Naive B cell (primary cell): ENCODE results near the gene CASTOR1. TPM values are rescaled to one million over a fixed set of nuclear protein-coding genes. Genes with fewer than 3 reads are reported as not detected.
A peak's percentile ranks its signal among the peaks of the same experiment; 100 is the strongest.

Experiments
- ATAC-seq, 2 donors: fragments of 150-1000 bp; cut with Tn5 transposase; 2 replicates each; pipeline ENCODE4 v1.10.0; 2021; ENCODE audit warnings: low read depth in 2 of 2, mild to moderate bottlenecking in 2 of 2, moderate library complexity in 2 of 2
- DNase-seq: peaks from one replicate; pipeline ENCODE4 v3.0.0; 2022
- H3K27ac Mint-ChIP-seq, 6 donors: one replicate each; pipeline ENCODE4 v1.8.0; 2020 to 2022; ENCODE audit warnings: mild to moderate bottlenecking in 6 of 6, mixed read lengths in 6 of 6, moderate library complexity in 5 of 6, inconsistent platforms in 2 of 6
- H3K27me3 Mint-ChIP-seq, 3 donors: one replicate each; pipeline ENCODE4 v1.8.0; 2021 to 2022; ENCODE audit warnings: mixed read lengths in 3 of 3, mild to moderate bottlenecking in 1 of 3
- H3K36me3 Mint-ChIP-seq, 2 donors: one replicate each; pipeline ENCODE4 v1.8.0; 2020 to 2022; ENCODE audit warnings: mixed read lengths in 2 of 2, inconsistent platforms in 1 of 2, mild to moderate bottlenecking in 1 of 2
- H3K4me1 Mint-ChIP-seq, 3 donors: one replicate each; pipeline ENCODE4 v1.8.0; 2020 to 2022; ENCODE audit warnings: mixed read lengths in 3 of 3, inconsistent platforms in 1 of 3, mild to moderate bottlenecking in 1 of 3, moderate library complexity in 1 of 3
- H3K4me3 Mint-ChIP-seq, 8 donors: one replicate each; pipeline ENCODE4 v1.8.0; 2020 to 2022; ENCODE audit warnings: mild to moderate bottlenecking in 8 of 8, mixed read lengths in 8 of 8, moderate library complexity in 8 of 8, inconsistent platforms in 2 of 8
- H3K9me3 Mint-ChIP-seq, 7 donors: one replicate each; pipeline ENCODE4 v1.8.0; 2020 to 2022; ENCODE audit warnings: mixed read lengths in 7 of 7, mild to moderate bottlenecking in 5 of 7, inconsistent platforms in 2 of 7, moderate library complexity in 1 of 7
- polyA plus RNA-seq, 6 donors: library from polyadenylated mRNA; unstranded; fragments of 300-500 nt; fragmentation: Illumina TruSeq; gene quantifications; one replicate each; pipeline ENCODE4 v1.2.3, GENCODE V29; 2021; ENCODE audit warnings: low read depth in 6 of 6

CASTOR1 gene
- polyA plus RNA-seq, 6 donors from 2014 or later = 11.0 to 18.5 (median 14.7) TPM; not detected in 1

DNA sequence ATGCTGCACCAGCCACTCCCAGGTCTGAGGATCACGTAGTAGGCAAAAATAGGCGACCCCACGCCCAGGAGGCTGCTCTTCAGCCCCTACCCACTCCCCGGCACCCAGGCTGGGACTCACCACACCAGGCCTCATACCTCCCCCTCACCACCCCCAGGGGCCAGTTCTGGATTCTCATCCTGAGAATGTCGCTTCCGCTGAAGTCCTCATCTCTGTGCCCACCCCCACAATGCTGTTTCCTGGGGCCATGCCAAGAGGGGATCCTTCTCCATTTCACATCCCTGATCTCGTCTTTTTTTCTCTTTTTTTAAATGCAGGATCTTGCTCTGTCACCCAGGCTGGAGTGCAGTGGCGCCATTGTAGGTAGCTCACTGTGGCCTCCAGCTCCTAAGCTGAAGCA lies 21.0 kb downstream of the CASTOR1 start:
- no peaks in the 10 kb centered on the region for H3K9me3 Mint-ChIP-seq
- DNase-seq (no peak), ATAC-seq (no peak)
- peaks cover 22 to 36% (median 23%) of the 10 kb centered on the region in 3 donors for H3K4me1 Mint-ChIP-seq
- H3K36me3 Mint-ChIP-seq = no peaks in the 10 kb centered on the region
- peak overlapping the region in 5 of 6 donors; percentile 66 to 95 (median 85) for H3K27ac Mint-ChIP-seq
- peak overlapping the region in 7 of 8 donors; percentile 66 to 86 (median 74) for H3K4me3 Mint-ChIP-seq
- no peaks in the 10 kb centered on the region for H3K27me3 Mint-ChIP-seq

GRCh38 chr22:30267382-30268302 lies 21.7 kb downstream of the CASTOR1 start:
- Mint-ChIP-seq H3K4me3 (peak overlapping the region; percentile 82 to 96 (median 94)), H3K27me3 (no peaks in the 10 kb centered on the region), H3K27ac (peak overlapping the region; percentile 90 to 99 (median 97)), H3K36me3 (no peaks in the 10 kb centered on the region), H3K4me1 (peaks cover 24 to 42% (median 29%) of the 10 kb centered on the region in 3 donors), H3K9me3 (no peaks in the 10 kb centered on the region)
- DNase-seq = peak; percentile 41
- ATAC-seq = no peak

DNA sequence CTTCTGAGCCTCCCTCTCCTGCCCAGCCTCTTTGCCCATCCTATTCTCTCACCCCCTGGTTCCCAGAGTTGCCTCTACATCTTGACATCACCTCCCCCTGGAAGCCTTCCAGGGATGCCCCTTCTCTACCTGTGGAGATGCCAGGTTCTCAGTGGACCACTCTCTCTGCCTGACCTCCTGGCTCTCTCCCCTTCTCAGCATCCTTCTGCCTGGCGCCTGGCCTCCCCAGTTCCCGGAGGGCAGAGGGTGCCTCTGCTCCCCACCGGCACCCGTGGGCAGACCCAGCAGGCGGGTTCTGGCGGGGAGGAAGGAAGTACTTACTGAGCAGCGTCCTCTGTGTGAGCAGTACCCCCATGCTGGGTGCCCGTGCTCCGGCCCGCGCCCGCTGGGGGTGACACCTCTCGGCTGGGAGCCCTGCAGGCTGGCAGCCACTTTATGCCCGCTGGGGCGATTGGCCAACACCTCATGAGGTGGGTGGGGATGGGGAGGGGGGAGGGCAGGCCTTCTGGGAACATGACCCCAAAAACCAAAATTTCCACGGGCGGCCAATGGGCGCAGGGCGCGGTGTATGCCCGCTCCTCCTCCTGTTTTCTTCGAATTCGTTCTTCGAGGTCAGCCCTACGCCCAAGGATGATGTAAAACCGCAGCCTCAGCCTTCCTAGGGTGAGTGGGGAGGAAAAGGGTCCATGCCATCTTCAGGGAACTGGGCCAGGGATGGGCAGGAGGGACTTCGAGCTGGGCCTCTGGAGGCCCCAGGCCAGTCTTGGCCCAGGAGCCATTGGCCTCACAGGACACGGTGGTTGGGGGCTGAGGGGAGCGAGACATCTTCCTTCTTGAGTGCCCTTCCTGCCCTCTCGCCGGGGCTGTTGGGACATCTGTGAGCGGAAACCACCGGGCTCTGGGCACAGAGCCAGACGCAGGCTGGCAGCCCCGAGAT lies 22.6 kb downstream of the CASTOR1 start, which contains the start of gene OSM:
TSS of gene OSM (minus strand) at position 407 of the 937 bp plus-strand sequence. CDS start at position 355, 52 bp downstream.
- no peaks in the 10 kb centered on the region for H3K36me3 Mint-ChIP-seq
- DNase-seq = peak; percentile 72
- ATAC-seq = peak; percentile 36 to 40
- H3K27ac Mint-ChIP-seq = peak within 1 kb of the TSS; percentile 95 to 100 (median 100)
- peak within 1 kb of the TSS; percentile 82 to 96 (median 94) for H3K4me3 Mint-ChIP-seq
- no peaks in the 10 kb centered on the region for H3K27me3 Mint-ChIP-seq
- no peaks in the 10 kb centered on the region for H3K9me3 Mint-ChIP-seq
- peaks cover 24 to 42% (median 33%) of the 10 kb centered on the region in 3 donors for H3K4me1 Mint-ChIP-seq

DNA sequence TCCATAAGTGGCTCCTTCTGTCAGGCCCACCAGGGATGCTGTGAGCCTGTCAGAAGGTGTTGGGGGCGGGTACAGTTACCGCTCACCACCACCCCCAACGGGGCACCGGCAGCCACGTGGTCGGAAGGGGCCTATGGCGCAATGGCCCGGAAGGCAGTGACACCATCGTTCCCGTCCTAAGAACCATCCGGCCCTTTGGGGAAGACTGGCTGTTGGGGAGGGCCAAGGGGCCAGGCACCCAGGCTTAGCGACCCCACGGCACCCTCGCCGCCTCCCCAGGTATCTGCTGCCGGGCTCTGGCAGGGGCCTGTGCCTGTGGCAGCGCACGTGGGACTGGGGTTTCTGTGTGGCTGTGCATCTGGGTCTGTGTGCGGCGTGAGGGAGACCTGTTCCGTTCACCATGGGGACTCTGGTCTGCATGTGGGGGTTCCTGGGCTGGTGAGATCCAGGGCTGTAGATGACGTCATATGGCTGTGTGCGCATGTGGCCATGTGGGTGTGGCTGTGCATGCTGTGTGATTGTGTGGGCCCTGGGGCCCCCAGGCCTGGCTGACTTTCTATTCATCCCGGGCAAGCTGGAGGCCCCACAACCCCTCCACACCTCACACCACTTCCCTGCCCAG lies 23.4 kb downstream of the CASTOR1 start:
- Mint-ChIP-seq H3K4me3 (peak overlapping the region; percentile 82 to 96 (median 94)), H3K4me1 (peaks cover 24 to 42% (median 33%) of the 10 kb centered on the region in 3 donors)

DNA sequence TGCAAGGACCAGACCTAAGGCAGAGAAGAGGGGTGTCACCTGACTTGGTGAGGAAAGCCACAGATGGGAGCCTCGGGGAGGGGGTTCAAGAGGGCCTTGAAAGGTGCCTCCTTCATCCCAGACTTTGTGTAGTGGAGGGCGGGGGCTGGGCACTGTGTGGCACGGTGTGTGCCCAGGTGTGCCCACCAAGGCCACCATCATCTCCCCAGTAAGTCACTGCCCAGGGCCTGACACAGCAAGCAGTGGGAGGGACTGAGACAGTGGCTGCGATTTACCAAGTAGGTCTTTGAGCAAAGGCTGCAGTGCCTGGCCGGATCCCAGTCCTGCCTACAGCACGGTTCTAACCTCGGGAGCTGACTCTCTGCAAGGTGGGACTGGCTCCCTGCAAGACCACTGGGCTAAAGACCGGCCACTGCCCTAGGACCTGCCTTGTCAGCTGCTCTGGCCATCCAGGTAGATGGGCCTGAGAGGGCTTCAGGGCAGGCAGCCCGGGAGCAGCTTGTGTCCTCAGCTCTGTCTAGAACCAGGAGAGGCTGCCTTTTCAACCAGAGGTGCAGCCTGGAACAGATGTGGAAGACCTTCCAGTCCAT lies 24.1 kb downstream of the CASTOR1 start:
- no peaks in the 10 kb centered on the region for H3K9me3 Mint-ChIP-seq
- H3K27ac Mint-ChIP-seq = peak overlapping the region; percentile 75 to 100 (median 98)
- H3K36me3 Mint-ChIP-seq = no peaks in the 10 kb centered on the region
- DNase-seq (no peak), ATAC-seq (no peak)
- H3K4me3 Mint-ChIP-seq = peak overlapping the region; percentile 82 to 96 (median 94)
- H3K4me1 Mint-ChIP-seq = peaks cover 24 to 42% (median 33%) of the 10 kb centered on the region in 3 donors
- H3K27me3 Mint-ChIP-seq = peaks cover 0 to 5% (median 0%) of the 10 kb centered on the region in 3 donors

More for the DNA sequence above, 23.4 kb downstream of the CASTOR1 start:
- ATAC-seq (peak; percentile 77 to 78), DNase-seq (peak; percentile 87)
- H3K27ac Mint-ChIP-seq = peak overlapping the region; percentile 95 to 100 (median 100)
- H3K36me3 Mint-ChIP-seq = no peaks in the 10 kb centered on the region
- H3K27me3 Mint-ChIP-seq = no peaks in the 10 kb centered on the region
- H3K9me3 Mint-ChIP-seq = no peaks in the 10 kb centered on the region

DNA sequence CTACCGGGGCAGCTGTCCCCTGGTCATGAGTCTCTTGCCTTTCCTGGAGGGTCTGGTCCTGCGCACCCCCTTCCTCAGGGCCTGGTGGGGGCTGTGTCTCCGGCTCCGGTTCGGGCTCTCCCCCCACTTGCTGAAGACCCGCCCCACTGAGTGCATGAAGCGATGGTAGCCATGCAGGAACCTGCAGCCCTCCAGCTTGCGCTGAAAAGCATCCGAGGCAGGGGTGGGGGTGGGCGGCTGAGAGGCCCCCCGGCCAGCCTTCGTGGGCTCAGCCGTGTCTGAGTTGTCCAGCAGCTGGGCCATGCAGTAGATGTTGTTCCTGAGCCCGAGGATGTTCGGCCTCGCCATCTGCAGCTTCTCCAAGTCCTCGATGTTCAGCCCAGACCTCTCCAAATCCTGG lies 25.4 kb downstream of the CASTOR1 start:
- Mint-ChIP-seq H3K4me3 (no peak overlapping the region), H3K27ac (no peak overlapping the region), H3K4me1 (peaks cover 24 to 42% (median 33%) of the 10 kb centered on the region in 3 donors), H3K27me3 (peaks cover 0 to 9% (median 8%) of the 10 kb centered on the region in 3 donors), H3K36me3 (no peaks in the 10 kb centered on the region), H3K9me3 (no peaks in the 10 kb centered on the region)
- ATAC-seq (no peak), DNase-seq (no peak)

DNA sequence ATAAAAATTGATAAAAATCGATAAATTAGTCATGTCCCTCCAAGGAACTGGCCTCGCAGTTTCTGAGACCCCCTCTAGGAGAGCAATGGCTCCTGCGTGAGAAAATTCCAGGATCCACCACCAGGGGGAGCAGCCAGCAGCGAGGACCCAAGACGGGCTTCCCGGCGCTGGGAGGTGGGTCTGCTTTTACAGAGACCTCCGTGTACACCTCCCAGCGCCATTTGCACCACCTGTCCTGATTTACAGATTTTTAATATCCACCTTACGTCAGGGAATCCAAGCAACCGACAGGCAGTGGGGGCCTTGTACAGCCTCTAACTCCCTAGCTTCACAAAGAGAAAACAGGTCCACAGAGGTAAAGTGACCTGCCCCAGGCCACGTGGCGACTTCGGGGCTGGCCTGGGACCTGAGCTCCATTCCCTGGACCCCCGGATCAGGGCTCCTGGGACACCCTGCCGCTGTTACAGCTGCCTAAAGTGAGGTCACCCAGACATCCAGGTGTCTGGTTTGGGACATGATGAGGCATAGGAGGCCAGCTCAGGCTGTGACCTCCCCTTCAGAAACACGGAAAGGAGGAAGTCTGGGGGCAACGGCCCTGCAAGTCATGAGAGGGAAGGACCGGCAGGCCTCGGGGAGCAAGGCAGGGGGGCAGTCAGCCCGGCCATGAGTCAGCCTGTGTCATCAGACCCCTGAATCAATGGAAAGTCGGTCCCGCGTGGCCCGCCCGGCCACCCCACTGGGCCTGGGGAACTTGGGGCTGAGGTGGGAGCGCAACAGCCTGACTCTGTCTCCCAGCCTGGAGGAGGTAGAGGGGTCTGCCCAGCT lies 26.2 kb downstream of the CASTOR1 start:
- H3K27ac Mint-ChIP-seq = peak overlapping the region in 5 of 6 donors; percentile 56 to 82 (median 57)
- peak; percentile 72 for DNase-seq
- H3K4me1 Mint-ChIP-seq = peaks cover 19 to 36% (median 29%) of the 10 kb centered on the region in 3 donors
- ATAC-seq = no peak
- peaks cover 0 to 11% (median 8%) of the 10 kb centered on the region in 3 donors for H3K27me3 Mint-ChIP-seq
- no peaks in the 10 kb centered on the region for H3K36me3 Mint-ChIP-seq
- no peaks in the 10 kb centered on the region for H3K9me3 Mint-ChIP-seq
- peak overlapping the region; percentile 22 to 86 (median 68) for H3K4me3 Mint-ChIP-seq

GRCh38 chr22:30262112-30262511 lies 27.2 kb downstream of the CASTOR1 start:
- H3K9me3 Mint-ChIP-seq = no peaks in the 10 kb centered on the region

GRCh38 chr22:30261134-30261533 lies 28.2 kb downstream of the CASTOR1 start:
- Mint-ChIP-seq H3K4me3 (peak overlapping the region in 1 of 8 donors; percentile 21), H3K9me3 (no peaks in the 10 kb centered on the region), H3K27ac (no peak overlapping the region), H3K4me1 (peaks cover 14 to 20% (median 14%) of the 10 kb centered on the region in 3 donors), H3K36me3 (no peaks in the 10 kb centered on the region), H3K27me3 (peaks cover 0 to 18% (median 14%) of the 10 kb centered on the region in 3 donors)
- DNase-seq (no peak), ATAC-seq (no peak)

More at GRCh38 chr22:30262112-30262511, 27.2 kb downstream of the CASTOR1 start:
- no peak for ATAC-seq
- H3K27ac Mint-ChIP-seq = peak overlapping the region in 1 of 6 donors; percentile 26
- no peaks in the 10 kb centered on the region for H3K36me3 Mint-ChIP-seq
- peaks cover 13 to 26% (median 22%) of the 10 kb centered on the region in 3 donors for H3K4me1 Mint-ChIP-seq
- H3K4me3 Mint-ChIP-seq = peak overlapping the region in 1 of 8 donors; percentile 59
- no peak for DNase-seq
- peaks cover 0 to 14% (median 10%) of the 10 kb centered on the region in 3 donors for H3K27me3 Mint-ChIP-seq

DNA sequence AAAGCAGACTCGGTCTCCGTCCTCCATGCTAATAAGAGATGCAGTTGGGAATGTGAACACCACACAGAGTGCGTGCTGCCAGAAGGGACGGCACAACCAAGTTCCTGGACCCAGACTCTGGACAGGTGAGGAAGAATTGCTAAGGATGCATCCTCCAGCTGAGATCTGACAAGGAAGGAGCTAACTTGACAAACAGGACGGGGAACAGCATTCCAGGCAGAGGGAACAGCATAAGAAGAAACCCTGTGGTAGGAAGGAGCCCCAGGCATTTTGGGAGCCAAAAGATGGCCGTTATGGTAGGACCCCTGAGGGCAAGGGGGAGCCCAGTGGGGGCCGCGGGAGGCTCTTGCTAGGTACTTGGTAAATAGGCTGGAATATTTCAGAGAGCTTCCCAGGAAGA lies 28.6 kb downstream of the CASTOR1 start:
- Mint-ChIP-seq H3K36me3 (no peaks in the 10 kb centered on the region), H3K4me1 (peaks cover 13 to 18% (median 16%) of the 10 kb centered on the region in 3 donors), H3K4me3 (no peak overlapping the region), H3K9me3 (no peaks in the 10 kb centered on the region), H3K27ac (no peak overlapping the region), H3K27me3 (peaks cover 0 to 18% (median 14%) of the 10 kb centered on the region in 3 donors)
- no peak for ATAC-seq
- no peak for DNase-seq

DNA sequence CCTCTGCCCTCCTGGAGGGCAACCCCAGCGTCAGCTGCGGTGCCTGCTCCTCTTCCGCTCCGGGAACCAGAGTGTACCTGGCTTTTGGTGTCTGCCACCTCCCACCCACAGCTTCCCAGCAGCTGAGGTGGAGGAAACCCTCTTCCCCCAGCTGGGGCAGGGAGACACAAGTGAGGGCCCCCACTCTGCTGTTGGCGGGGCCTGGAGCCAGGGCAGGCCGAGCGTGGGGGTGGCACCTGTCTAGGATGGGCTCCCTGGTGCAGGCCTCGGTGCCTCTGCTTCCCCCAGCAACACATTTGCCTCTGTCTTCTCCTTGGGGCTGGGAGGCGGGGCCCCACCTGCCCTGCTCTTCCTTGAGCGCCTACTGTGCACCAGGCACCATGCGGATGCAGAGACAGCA lies 29.0 kb downstream of the CASTOR1 start:
- DNase-seq = no peak
- Mint-ChIP-seq H3K4me3 (no peak overlapping the region), H3K27ac (no peak overlapping the region), H3K9me3 (no peaks in the 10 kb centered on the region), H3K36me3 (no peaks in the 10 kb centered on the region), H3K27me3 (peaks cover 0 to 18% (median 14%) of the 10 kb centered on the region in 3 donors), H3K4me1 (peaks cover 10 to 15% (median 14%) of the 10 kb centered on the region in 3 donors)
- no peak for ATAC-seq
